Erythroblast (primary cell): Measurements from ENCODE around the gene TBCEL.

ENCODE experiments used
- GATA1 ChIP-seq: IDR thresholded peaks from 2 replicates; pipeline ENCODE4 v1.6.1; 2011; ENCODE audit warnings: low read depth, mild to moderate bottlenecking, control low read depth, low read length, moderate library complexity
- POLR2A ChIP-seq: IDR thresholded peaks from 2 replicates; pipeline ENCODE4 v1.6.1; 2011; ENCODE audit warnings: mild to moderate bottlenecking, low read length

GRCh38 chr11:121057922-121058321, 34.0 kb downstream of the TBCEL start:
- TF ChIP-seq POLR2A = no peak
- no peak for TF ChIP-seq GATA1
